ENCODE results near the gene SCMH1.
"Not testable (repeated sequence)": the region's sequence is repeated elsewhere in the genome, so short reads cannot be mapped to it uniquely, and the experiment has no call there.

SCMH1 gene

GRCh38 chr1:41144285-41144684 is 97.8 kb downstream of the SCMH1 start:
- DNase-seq: no peak

- no peak for DNase-seq
Measured at GRCh38 chr1:41138549-41138948, 103.6 kb downstream of the SCMH1 start.

- DNase-seq: no peak
Measured at GRCh38 chr1:41135196-41135947, 106.7 kb downstream of the SCMH1 start.

- not testable (repeated sequence) for DNase-seq
Measured at GRCh38 chr1:41134325-41134724, 107.8 kb downstream of the SCMH1 start.

GRCh38 chr1:41122851-41123518 is 119.1 kb downstream of the SCMH1 start:
- DNase-seq: no peak

- DNase-seq: no peak
Measured at GRCh38 chr1:41122148-41122547, 120.0 kb downstream of the SCMH1 start.

GRCh38 chr1:41118645-41119044 is 123.5 kb downstream of the SCMH1 start:
- no peak for DNase-seq

- DNase-seq: not testable (repeated sequence)
Measured at GRCh38 chr1:41117241-41117640, 124.9 kb downstream of the SCMH1 start.

- no peak for DNase-seq
Measured at GRCh38 chr1:41110736-41111135, 131.4 kb downstream of the SCMH1 start.

- no peak for DNase-seq
Measured at GRCh38 chr1:41110286-41110685, 131.8 kb downstream of the SCMH1 start.

- no peak for DNase-seq
Measured at GRCh38 chr1:41109310-41110197, 132.6 kb downstream of the SCMH1 start.

- no peak for DNase-seq
Measured at GRCh38 chr1:41108696-41109275, 133.3 kb downstream of the SCMH1 start.

GRCh38 chr1:41103766-41104165 is 138.3 kb downstream of the SCMH1 start:
- DNase-seq: no peak

GRCh38 chr1:41102653-41103052 is 139.5 kb downstream of the SCMH1 start:
- no peak for DNase-seq

- DNase-seq: no peak
Measured at GRCh38 chr1:41101950-41102607, 140.0 kb downstream of the SCMH1 start.

- no peak for DNase-seq
Measured at GRCh38 chr1:41101076-41101475, 141.0 kb downstream of the SCMH1 start.

GRCh38 chr1:41100170-41100569 is 141.9 kb downstream of the SCMH1 start:
- DNase-seq: no peak

- no peak for DNase-seq
Measured at GRCh38 chr1:41098730-41099460, 143.2 kb downstream of the SCMH1 start.

GRCh38 chr1:41097105-41097504 is 145.0 kb downstream of the SCMH1 start:
- no peak for DNase-seq

- no peak for DNase-seq
Measured at GRCh38 chr1:41093826-41094225, 148.3 kb downstream of the SCMH1 start.

GRCh38 chr1:41086921-41087320 is 155.2 kb downstream of the SCMH1 start:
- DNase-seq: no peak

- DNase-seq: no peak
Measured at GRCh38 chr1:41078616-41079015, 163.5 kb downstream of the SCMH1 start.
